HCT116 (cell line): ENCODE results near the gene RNF126. TPM values are rescaled to one million over a fixed set of nuclear protein-coding genes. Genes with fewer than 3 reads are reported as not detected.

ENCODE experiments used
- ATAC-seq: fragments of 200-7000 bp; cut with Tn5 transposase; 2 replicates; pipeline ENCODE4 v1.9.1; 2020; ENCODE audit warnings: mild to moderate bottlenecking, moderate library complexity
- BruUV-seq: library from RNA; stranded (reverse); fragments of 400-500 nt; replicated peaks from 2 replicates; lab custom pipeline; 2021; lab: Mats Ljungman, UMichigan
- CTCF ChIA-PET: fragments of 300-600 bp; sonication (Branson Sonifier 250); formaldehyde crosslinking; loops from one replicate; lab custom pipeline; 2021; ENCODE audit warnings: antibody characterized with exemption; lab: Charles Lee
- POLR2A ChIA-PET: fragments of 300-600, 350-600 bp; sonication (Branson Sonifier 250); formaldehyde crosslinking; loops from one replicate; lab custom pipeline; 2021; ENCODE audit warnings: antibody characterized with exemption; lab: Charles Lee
- RAD21 ChIA-PET, 2 experiments: fragments of 300-600 bp; sonication (Branson Sonifier 250); formaldehyde crosslinking; loops; one replicate each; lab custom pipeline; 2023; ENCODE audit warnings: low total read pairs in 2 of 2; ENCODE audit not compliant: uncharacterized antibody in 2 of 2, unreplicated experiment in 2 of 2, low non-redundant PET in 1 of 2; lab: Charles Lee
- DNase-seq: peaks from one replicate; pipeline ENCODE4 v3.0.0-alpha.2; 2010; ENCODE audit warnings: low read depth, low spot score
- H2AFZ ChIP-seq: fragments of 200-600 bp; shearing (Covaris generic), sonication (generic); 2 replicates; pipeline ENCODE4 v1.6.1; 2017; ENCODE audit warnings: low read depth, mixed run types, mixed read lengths, antibody characterized with exemption, low read length; ENCODE audit not compliant: poor library complexity, severe bottlenecking
- H3K27ac ChIP-seq: 2 replicates; pipeline ENCODE4 v1.5.1; 2012; ENCODE audit warnings: low read depth, low read length
- H3K27me3 ChIP-seq: fragments of 200-600 bp; sonication (generic); 2 replicates; pipeline ENCODE4 v1.6.1; 2016; ENCODE audit warnings: mixed run types, low read length, mixed read lengths; ENCODE audit not compliant: insufficient read depth
- H3K36me3 ChIP-seq, 2 experiments: fragments of 200-500 bp in 1 of 2; fragments of 200-600 bp in 1 of 2; sonication (Bioruptor generic) in 1 of 2; sonication (generic) in 1 of 2; 2 replicates each; pipeline versions ENCODE4 v1.5.1 to v1.6.1; 2014 to 2016; ENCODE audit warnings: low read length in 2 of 2, inconsistent platforms in 1 of 2, mixed read lengths in 1 of 2, mixed run types in 1 of 2; ENCODE audit not compliant: insufficient read depth in 2 of 2, control insufficient read depth in 1 of 2
- H3K4me1 ChIP-seq, 2 experiments: fragments of 200-600 bp in 1 of 2; sonication (generic) in 1 of 2; 2 replicates each; pipeline versions ENCODE4 v1.5.1 to v1.6.1; 2012 to 2017; ENCODE audit warnings: low read length in 2 of 2, inconsistent platforms in 1 of 2, mild to moderate bottlenecking in 1 of 2, mixed read lengths in 1 of 2, mixed run types in 1 of 2, moderate library complexity in 1 of 2; ENCODE audit not compliant: insufficient read depth in 2 of 2, control insufficient read depth in 1 of 2
- H3K4me2 ChIP-seq: fragments of 200-600 bp; sonication (generic); 2 replicates; pipeline ENCODE4 v1.6.1; 2017; ENCODE audit warnings: mixed run types, low read length, mixed read lengths
- H3K4me3 ChIP-seq, 2 experiments: fragments of 200-600 bp in 1 of 2; sonication (generic) in 1 of 2; replicated peaks in 1 of 2; 2 replicates each; pipeline ENCODE4 v1.5.1; 2011 to 2016; ENCODE audit warnings: low read length in 2 of 2, control low read depth in 1 of 2, low read depth in 1 of 2, mild to moderate bottlenecking in 1 of 2, mixed read lengths in 1 of 2, mixed run types in 1 of 2
- H3K79me2 ChIP-seq: fragments of 200-600 bp; sonication (generic); 2 replicates; pipeline ENCODE4 v1.6.1; 2017; ENCODE audit warnings: mild to moderate bottlenecking, mixed run types, low read length, moderate library complexity, mixed read lengths; ENCODE audit not compliant: insufficient read depth
- H3K9ac ChIP-seq: fragments of 200-600 bp; sonication (generic); 2 replicates; pipeline ENCODE4 v1.6.1; 2016; ENCODE audit warnings: low read length, mixed read lengths
- H3K9me2 ChIP-seq: fragments of 200-600 bp; sonication (generic), shearing (Covaris generic); 2 replicates; pipeline ENCODE4 v1.6.1; 2017; ENCODE audit warnings: mixed run types, mild to moderate bottlenecking, moderate library complexity; ENCODE audit not compliant: insufficient read depth
- H3K9me3 ChIP-seq, 2 experiments: fragments of 200-500 bp in 1 of 2; fragments of 200-600 bp in 1 of 2; sonication (Bioruptor generic) in 1 of 2; sonication (generic) in 1 of 2; 2 replicates each; pipeline ENCODE4 v1.6.1; 2014 to 2017; ENCODE audit warnings: low read length in 2 of 2, mixed read lengths in 2 of 2, inconsistent platforms in 1 of 2, low read depth in 1 of 2, mild to moderate bottlenecking in 1 of 2, mixed run types in 1 of 2, moderate library complexity in 1 of 2; ENCODE audit not compliant: control insufficient read depth in 1 of 2, insufficient read depth in 1 of 2
- H4K20me1 ChIP-seq: fragments of 200-600 bp; sonication (generic), shearing (Covaris generic); 2 replicates; pipeline ENCODE4 v1.6.1; 2017; ENCODE audit warnings: mixed run types, mild to moderate bottlenecking, moderate library complexity; ENCODE audit not compliant: insufficient read depth
- MAX ChIP-seq: IDR thresholded peaks from 2 replicates; pipeline ENCODE4 v1.6.1; 2012
- POLR2AphosphoS5 ChIP-seq: IDR thresholded peaks from 2 replicates; pipeline ENCODE4 v1.6.1; 2011; ENCODE audit warnings: mild to moderate bottlenecking, low read depth, low read length, moderate library complexity
- RAD21 ChIP-seq: IDR thresholded peaks from 2 replicates; pipeline ENCODE4 v1.6.1; 2012; ENCODE audit warnings: low read depth, mild to moderate bottlenecking
- SP1 ChIP-seq: IDR thresholded peaks from 2 replicates; pipeline ENCODE4 v1.6.1; 2012; ENCODE audit warnings: low read depth
- ZBTB33 ChIP-seq: IDR thresholded peaks from 2 replicates; pipeline ENCODE4 v1.6.1; 2011; ENCODE audit warnings: mild to moderate bottlenecking, low read length, moderate library complexity; ENCODE audit not compliant: insufficient replicate concordance; ENCODE audit errors: extremely low read depth
- intact Hi-C: fragments of 100-400 bp; cut with micrococcal nuclease; formaldehyde crosslinking; loops from 2 replicates; pipeline ENCODE4 v1.10.0; 2022
- total RNA-seq: library from RNA; stranded (reverse); gene quantifications from one replicate; pipeline ENCODE4 v1.2.1, GENCODE V29; 2021; ENCODE audit not compliant: unreplicated experiment

Gene RNF126
- total RNA-seq, 1 experiment from 2014 or later = 93.8 TPM

GRCh38 chr19:703651-704446 is 40.8 kb upstream of the RNF126 start:
- Histone ChIP-seq H4K20me1 (no peaks in the 10 kb centered on the region), H3K36me3 (no peaks in the 10 kb centered on the region), H3K27me3 (no peaks in the 10 kb centered on the region), H3K4me2 (peak overlapping the region; percentile 83), H3K79me2 (no peaks in the 10 kb centered on the region), H3K9ac (peak overlapping the region; percentile 50; the same call in 1 of the 2 replicates), H3K9me3 (no peaks in the 10 kb centered on the region), H2AFZ (no peak overlapping the region), H3K27ac (peak overlapping the region; percentile 64), H3K9me2 (no peaks in the 10 kb centered on the region), H3K4me1 (peaks cover 16 to 27% of the 10 kb centered on the region in 2 experiments), H3K4me3 (peak overlapping the region; percentile 46 to 54)
- DNase-seq (peak; percentile 72), ATAC-seq (peak; percentile 83)
- intact Hi-C loops = loop anchor here (1.0 kb wide), 1 partner anchor 24 kb away; no protein-coding TSS in a partner anchor
- CTCF ChIA-PET = interaction anchor here (1.0 kb wide), 1 partner anchor 47 kb away, joined by 3 read pairs; the partner anchor contains the start of gene MISP
- TF ChIP-seq ZBTB33 (no peak), MAX (no peak), POLR2AphosphoS5 (peak; percentile 80), SP1 (no peak; the same call in 1 of the 2 replicates), RAD21 (no peak)
- RAD21 ChIA-PET = interaction anchor here in 1 of 2 experiments (0.6 to 1.8 kb wide), 3 partner anchors 30 to 128 kb away, joined by 3 to 4 read pairs (median 3); partner anchors contain the start of gene RNF126
- no TSS peak for BruUV-seq
- POLR2A ChIA-PET = interaction anchor here (0.6 to 2.3 kb wide), 8 partner anchors 12 to 132 kb away, joined by 3 to 10 read pairs (median 4); partner anchors contain the start of gene FSTL3
